ENCODE data around the gene COL19A1.

Gene COL19A1

DNA sequence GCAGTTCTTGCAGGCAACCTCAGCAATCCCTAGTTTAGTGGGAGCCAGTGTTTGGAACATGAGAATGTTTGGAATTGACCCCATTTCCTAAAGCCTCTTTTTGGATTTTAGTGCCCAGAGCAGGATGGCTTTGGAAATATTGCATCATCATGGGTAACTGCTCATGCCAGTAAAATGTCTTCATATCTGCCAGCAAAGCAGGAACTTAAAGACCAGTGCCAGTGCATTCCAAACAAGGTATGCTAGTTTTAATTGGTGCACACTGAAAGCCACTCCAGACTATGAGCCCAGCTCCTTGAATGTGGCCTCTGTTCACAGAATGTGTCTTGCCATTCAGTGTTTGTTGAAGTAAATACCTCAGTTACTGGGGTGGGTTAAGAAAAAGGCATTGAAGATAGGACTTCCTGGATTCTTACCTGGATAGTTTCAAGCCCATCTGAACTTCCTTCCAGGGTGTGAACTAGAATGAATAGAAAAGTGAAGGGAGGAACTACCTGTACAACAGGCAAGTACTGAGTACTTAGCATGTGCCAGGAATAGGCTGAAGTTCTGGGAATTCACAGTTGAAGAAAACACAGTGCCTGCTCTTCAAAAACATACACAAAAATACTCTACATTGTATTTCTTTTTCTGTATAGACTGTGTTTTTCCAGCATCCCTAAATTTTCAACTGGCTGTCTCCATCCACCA, 70.5 kb downstream of the COL19A1 start:
- H3K9me3 ChIP-seq (ENCODE audit: severe bottlenecking), result no peaks in the 10 kb centered on the region
- no peak overlapping the region for H3K4me3 ChIP-seq (ENCODE audit: severe bottlenecking)
- no peaks in the 10 kb centered on the region for H3K4me1 ChIP-seq (ENCODE audit: insufficient read depth, poor library complexity, severe bottlenecking)
- DNase-seq (ENCODE audit: low spot score), result no peak
- H3K36me3 ChIP-seq (ENCODE audit: low read depth), result no peaks in the 10 kb centered on the region
- TF ChIP-seq, protein P1, sequence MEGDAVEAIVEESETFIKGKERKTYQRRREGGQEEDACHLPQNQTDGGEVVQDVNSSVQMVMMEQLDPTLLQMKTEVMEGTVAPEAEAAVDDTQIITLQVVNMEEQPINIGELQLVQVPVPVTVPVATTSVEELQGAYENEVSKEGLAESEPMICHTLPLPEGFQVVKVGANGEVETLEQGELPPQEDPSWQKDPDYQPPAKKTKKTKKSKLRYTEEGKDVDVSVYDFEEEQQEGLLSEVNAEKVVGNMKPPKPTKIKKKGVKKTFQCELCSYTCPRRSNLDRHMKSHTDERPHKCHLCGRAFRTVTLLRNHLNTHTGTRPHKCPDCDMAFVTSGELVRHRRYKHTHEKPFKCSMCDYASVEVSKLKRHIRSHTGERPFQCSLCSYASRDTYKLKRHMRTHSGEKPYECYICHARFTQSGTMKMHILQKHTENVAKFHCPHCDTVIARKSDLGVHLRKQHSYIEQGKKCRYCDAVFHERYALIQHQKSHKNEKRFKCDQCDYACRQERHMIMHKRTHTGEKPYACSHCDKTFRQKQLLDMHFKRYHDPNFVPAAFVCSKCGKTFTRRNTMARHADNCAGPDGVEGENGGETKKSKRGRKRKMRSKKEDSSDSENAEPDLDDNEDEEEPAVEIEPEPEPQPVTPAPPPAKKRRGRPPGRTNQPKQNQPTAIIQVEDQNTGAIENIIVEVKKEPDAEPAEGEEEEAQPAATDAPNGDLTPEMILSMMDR (IDR thresholded peaks at IDR 0.05; ENCODE audit: poor library complexity, severe bottlenecking), result no peak
- H3K27me3 ChIP-seq (ENCODE audit: insufficient read depth, poor library complexity, severe bottlenecking), result peaks cover 14% of the 10 kb centered on the region
- ATAC-seq (ENCODE audit: low read depth), result no peak
- H3K27ac ChIP-seq (ENCODE audit: poor library complexity, severe bottlenecking), result no peak overlapping the region

DNA sequence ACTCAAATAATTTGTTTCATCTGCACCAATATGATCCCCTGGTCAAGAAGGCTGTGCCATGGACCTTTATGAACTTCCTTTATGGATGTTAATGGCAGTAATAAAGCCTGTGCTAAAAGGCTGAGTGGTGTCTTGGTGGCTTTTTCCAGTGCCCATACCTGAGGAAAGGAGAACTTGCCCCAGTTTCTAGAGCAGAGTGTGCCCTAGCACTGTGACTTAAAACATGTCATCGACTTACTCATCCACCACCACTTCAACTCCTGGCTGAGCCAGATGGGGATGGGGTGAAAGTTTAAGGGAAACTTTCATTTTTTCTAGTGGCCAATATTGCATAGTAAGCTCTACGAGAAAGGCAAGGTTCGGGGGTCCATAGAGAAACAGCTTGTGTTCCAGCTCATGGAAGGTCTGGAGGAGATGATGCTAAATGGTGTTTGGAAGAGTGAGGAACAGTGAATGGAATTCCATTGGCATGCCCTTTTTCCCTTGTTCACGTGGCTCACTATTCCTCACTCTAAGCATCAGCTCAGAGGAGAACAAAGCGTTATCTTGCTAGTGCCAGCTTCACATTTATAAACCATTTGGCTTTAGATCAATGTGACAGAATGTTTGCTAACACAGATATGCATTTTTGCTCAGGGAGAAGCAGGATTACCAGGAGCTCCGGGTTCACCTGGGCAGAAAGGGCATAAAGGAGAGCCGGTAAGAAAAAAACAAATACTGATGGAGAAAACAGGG, 71.2 kb downstream of the COL19A1 start:
- Histone ChIP-seq H3K27ac (ENCODE audit: poor library complexity, severe bottlenecking) (no peak overlapping the region), H3K27me3 (ENCODE audit: insufficient read depth, poor library complexity, severe bottlenecking) (peaks cover 14% of the 10 kb centered on the region), H3K36me3 (ENCODE audit: low read depth) (no peaks in the 10 kb centered on the region), H3K9me3 (ENCODE audit: severe bottlenecking) (no peaks in the 10 kb centered on the region), H3K4me3 (ENCODE audit: severe bottlenecking) (no peak overlapping the region), H3K4me1 (ENCODE audit: insufficient read depth, poor library complexity, severe bottlenecking) (no peaks in the 10 kb centered on the region)
- DNase-seq (ENCODE audit: low spot score) (no peak), ATAC-seq (ENCODE audit: low read depth) (no peak)
- TF ChIP-seq, protein P1 (IDR thresholded peaks at IDR 0.05; ENCODE audit: poor library complexity, severe bottlenecking), result no peak

DNA sequence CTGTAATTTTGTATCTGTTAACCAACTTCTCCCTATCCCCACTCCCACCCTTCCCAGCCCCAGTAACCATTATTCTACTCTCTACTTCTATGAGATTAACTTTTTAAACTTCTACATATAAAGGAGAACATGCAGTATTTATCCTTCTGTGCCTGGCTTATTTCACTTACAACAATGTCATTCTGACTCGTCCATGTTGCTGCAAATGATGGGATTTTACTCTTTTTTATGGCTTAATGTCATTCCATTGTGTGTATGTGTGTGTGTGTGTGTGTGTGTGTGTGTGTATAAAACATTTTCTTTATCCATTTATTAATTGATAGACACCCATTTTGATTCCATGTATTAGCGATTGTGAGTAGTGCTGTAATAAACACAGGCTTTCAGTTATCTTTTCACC, 76.1 kb downstream of the COL19A1 start:
- no peaks in the 10 kb centered on the region for H3K36me3 ChIP-seq (ENCODE audit: low read depth)
- no peak for ATAC-seq (ENCODE audit: low read depth)
- H3K4me3 ChIP-seq (ENCODE audit: severe bottlenecking), result no peak overlapping the region
- H3K27ac ChIP-seq (ENCODE audit: poor library complexity, severe bottlenecking), result no peak overlapping the region
- no peaks in the 10 kb centered on the region for H3K9me3 ChIP-seq (ENCODE audit: severe bottlenecking)
- H3K4me1 ChIP-seq (ENCODE audit: insufficient read depth, poor library complexity, severe bottlenecking), result no peaks in the 10 kb centered on the region
- peaks cover 2% of the 10 kb centered on the region for H3K27me3 ChIP-seq (ENCODE audit: insufficient read depth, poor library complexity, severe bottlenecking)
- TF ChIP-seq, protein P1 (IDR thresholded peaks at IDR 0.05; ENCODE audit: poor library complexity, severe bottlenecking), result no peak
- DNase-seq (ENCODE audit: low spot score), result no peak

DNA sequence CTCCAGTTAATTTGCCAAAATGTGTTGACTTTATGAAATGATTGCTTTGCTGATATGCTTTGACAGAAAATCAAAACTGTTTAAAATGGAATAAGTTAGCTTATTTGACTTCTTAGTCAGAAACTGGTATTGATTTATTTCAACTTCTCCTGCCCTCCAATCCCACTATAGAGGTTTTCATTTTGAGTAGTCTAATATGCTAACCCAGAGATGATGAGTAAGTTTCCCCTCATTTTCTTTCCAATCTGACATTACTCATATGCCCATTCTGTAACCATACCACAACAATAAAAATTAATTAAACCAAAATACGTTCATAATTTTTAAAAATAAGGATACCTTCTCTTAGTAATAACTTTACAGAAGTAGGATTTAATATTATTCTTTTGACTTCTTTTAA, 78.8 kb downstream of the COL19A1 start:
- H3K27ac ChIP-seq (ENCODE audit: poor library complexity, severe bottlenecking), result no peak overlapping the region
- ATAC-seq (ENCODE audit: low read depth), result no peak

More for the DNA sequence above, 78.8 kb downstream of the COL19A1 start:
- Histone ChIP-seq H3K4me1 (ENCODE audit: insufficient read depth, poor library complexity, severe bottlenecking) (no peaks in the 10 kb centered on the region), H3K4me3 (ENCODE audit: severe bottlenecking) (no peak overlapping the region), H3K9me3 (ENCODE audit: severe bottlenecking) (no peaks in the 10 kb centered on the region), H3K27me3 (ENCODE audit: insufficient read depth, poor library complexity, severe bottlenecking) (peaks cover 15% of the 10 kb centered on the region), H3K36me3 (ENCODE audit: low read depth) (no peaks in the 10 kb centered on the region)
- no peak for DNase-seq (ENCODE audit: low spot score)
- TF ChIP-seq, protein P1 (IDR thresholded peaks at IDR 0.05; ENCODE audit: poor library complexity, severe bottlenecking), result no peak

Data from RWPE2 (cell line).